HUES64 (cell line): ENCODE results near the gene URI1.

Experiments used
- H3K27ac ChIP-seq: 2 replicates; pipeline ENCODE4 v1.7.0; 2013; ENCODE audit warnings: low read depth, low read length, inconsistent platforms
- H3K27me3 ChIP-seq: 2 replicates; pipeline ENCODE4 v1.6.1; 2013; ENCODE audit warnings: mild to moderate bottlenecking, low read length; ENCODE audit not compliant: insufficient read depth
- H3K36me3 ChIP-seq: 2 replicates; pipeline ENCODE4 v1.6.1; 2013; ENCODE audit warnings: mild to moderate bottlenecking, low read length; ENCODE audit not compliant: insufficient read depth
- H3K4me1 ChIP-seq: 2 replicates; pipeline ENCODE4 v1.6.1; 2013; ENCODE audit warnings: mild to moderate bottlenecking, low read length, moderate library complexity; ENCODE audit not compliant: insufficient read depth
- H3K4me3 ChIP-seq: 2 replicates; pipeline ENCODE4 v1.5.1; 2013; ENCODE audit warnings: mild to moderate bottlenecking, low read length, moderate library complexity
- H3K9ac ChIP-seq: 2 replicates; pipeline ENCODE4 v1.6.1; 2013; ENCODE audit warnings: mild to moderate bottlenecking, low read depth, low read length
- H3K9me3 ChIP-seq: 2 replicates; pipeline ENCODE4 v1.6.1; 2013; ENCODE audit warnings: low read depth, low read length; ENCODE audit not compliant: insufficient read depth
- WGBS: fragments of 150-250, 120-280 bp; methylation state at CpG from one replicate; pipeline ENCODE4 v1.1.7; 2013; ENCODE audit warnings: missing lambda C conversion rate; 5-methylcytosine and 5-hydroxymethylcytosine counted together

Gene URI1

GRCh38 chr19:29923653-29924052 is 18.4 kb upstream of the URI1 start:
- H3K27ac ChIP-seq = no peak overlapping the region
- H3K4me3 ChIP-seq = no peak overlapping the region
- H3K9me3 ChIP-seq = no peaks in the 10 kb centered on the region
- no peaks in the 10 kb centered on the region for H3K27me3 ChIP-seq
- H3K9ac ChIP-seq = no peak overlapping the region
- H3K36me3 ChIP-seq = no peaks in the 10 kb centered on the region
- 0 out of 2 replicates have a peak, but pooled peaks cover 2% of the 10 kb centered on the region for H3K4me1 ChIP-seq
- 84% methylated on average over 4 of the region's 4 CpGs for WGBS

- Histone ChIP-seq H3K9ac (no peak overlapping the region), H3K4me3 (no peak overlapping the region), H3K9me3 (no peaks in the 10 kb centered on the region), H3K27ac (no peak overlapping the region), H3K4me1 (0 out of 2 replicates have a peak, but pooled peaks cover 2% of the 10 kb centered on the region), H3K36me3 (no peaks in the 10 kb centered on the region), H3K27me3 (no peaks in the 10 kb centered on the region)
- WGBS = 86% methylated on average over 1 of the region's 1 CpG
Measured at GRCh38 chr19:29926031-29926430, 16.0 kb upstream of the URI1 start.

GRCh38 chr19:29926801-29927200 is 15.2 kb upstream of the URI1 start:
- no peaks in the 10 kb centered on the region for H3K27me3 ChIP-seq
- no peaks in the 10 kb centered on the region for H3K9me3 ChIP-seq
- 82% methylated on average over 5 of the region's 5 CpGs for WGBS
- no peaks in the 10 kb centered on the region for H3K36me3 ChIP-seq
- H3K9ac ChIP-seq = no peak overlapping the region
- no peak overlapping the region for H3K4me3 ChIP-seq
- H3K4me1 ChIP-seq = 0 out of 2 replicates have a peak, but pooled peaks cover 2% of the 10 kb centered on the region
- no peak overlapping the region for H3K27ac ChIP-seq

- H3K9me3 ChIP-seq = no peaks in the 10 kb centered on the region
- H3K4me1 ChIP-seq = 0 out of 2 replicates have a peak, but pooled peaks cover 2% of the 10 kb centered on the region
- H3K36me3 ChIP-seq = no peaks in the 10 kb centered on the region
- WGBS = 62% methylated on average over 14 of the region's 14 CpGs
- no peak overlapping the region for H3K27ac ChIP-seq
- no peak overlapping the region for H3K9ac ChIP-seq
- H3K4me3 ChIP-seq = no peak overlapping the region
- H3K27me3 ChIP-seq = no peaks in the 10 kb centered on the region
Measured at GRCh38 chr19:29927944-29928625, 14.0 kb upstream of the URI1 start.

GRCh38 chr19:29928831-29929230 is 13.2 kb upstream of the URI1 start:
- H3K27ac ChIP-seq = no peak overlapping the region
- H3K9me3 ChIP-seq = no peaks in the 10 kb centered on the region
- no peaks in the 10 kb centered on the region for H3K27me3 ChIP-seq
- H3K9ac ChIP-seq = no peak overlapping the region
- H3K4me1 ChIP-seq = 0 out of 2 replicates have a peak, but pooled peaks cover 2% of the 10 kb centered on the region
- no peaks in the 10 kb centered on the region for H3K36me3 ChIP-seq
- no peak overlapping the region for H3K4me3 ChIP-seq
- WGBS = 93% methylated on average over 1 of the region's 1 CpG

GRCh38 chr19:29934257-29934656 is 7.8 kb upstream of the URI1 start:
- Histone ChIP-seq H3K9ac (no peak overlapping the region), H3K4me1 (no peaks in the 10 kb centered on the region), H3K36me3 (no peaks in the 10 kb centered on the region), H3K4me3 (no peak overlapping the region), H3K27ac (no peak overlapping the region), H3K27me3 (no peaks in the 10 kb centered on the region), H3K9me3 (peaks cover 8% of the 10 kb centered on the region; the same call in 1 of the 2 replicates)
- 94% methylated on average over 3 of the region's 3 CpGs for WGBS

- Histone ChIP-seq H3K27me3 (no peaks in the 10 kb centered on the region), H3K36me3 (no peaks in the 10 kb centered on the region), H3K9me3 (peaks cover 8% of the 10 kb centered on the region; the same call in 1 of the 2 replicates), H3K27ac (no peak overlapping the region), H3K4me1 (no peaks in the 10 kb centered on the region), H3K9ac (no peak overlapping the region), H3K4me3 (no peak overlapping the region)
- WGBS = 92% methylated on average over 1 of the region's 1 CpG
Measured at GRCh38 chr19:29934781-29935180, 7.3 kb upstream of the URI1 start.

- no peak overlapping the region for H3K27ac ChIP-seq
- H3K36me3 ChIP-seq = no peaks in the 10 kb centered on the region
- no peak overlapping the region for H3K4me3 ChIP-seq
- peaks cover 10% of the 10 kb centered on the region for H3K27me3 ChIP-seq
- peaks cover 8% of the 10 kb centered on the region; the same call in 1 of the 2 replicates for H3K9me3 ChIP-seq
- 99% methylated on average over 3 of the region's 3 CpGs for WGBS
- H3K9ac ChIP-seq = no peak overlapping the region
- H3K4me1 ChIP-seq = no peaks in the 10 kb centered on the region
Measured at GRCh38 chr19:29936409-29936808, 5.6 kb upstream of the URI1 start.

- WGBS = 88% methylated on average over 1 of the region's 1 CpG
- H3K36me3 ChIP-seq = no peaks in the 10 kb centered on the region
- no peaks in the 10 kb centered on the region for H3K4me1 ChIP-seq
- H3K9me3 ChIP-seq = peaks cover 4% of the 10 kb centered on the region; the same call in 1 of the 2 replicates
- H3K27me3 ChIP-seq = peaks cover 14% of the 10 kb centered on the region
- H3K27ac ChIP-seq = no peak overlapping the region
- H3K4me3 ChIP-seq = no peak overlapping the region
- no peak overlapping the region for H3K9ac ChIP-seq
Measured at GRCh38 chr19:29939628-29940027, 2.4 kb upstream of the URI1 start.

GRCh38 chr19:29940971-29941585 is 961 bp upstream of the URI1 start:
- Histone ChIP-seq H3K4me1 (0 out of 2 replicates have a peak, but pooled peaks cover 6% of the 10 kb centered on the region), H3K27ac (no peak overlapping the region), H3K9me3 (0 out of 2 replicates have a peak, but pooled peaks cover 4% of the 10 kb centered on the region), H3K9ac (no peak overlapping the region), H3K36me3 (no peaks in the 10 kb centered on the region), H3K4me3 (no peak overlapping the region), H3K27me3 (peaks cover 14% of the 10 kb centered on the region)
- WGBS = 94% methylated on average over 9 of the region's 9 CpGs

GRCh38 chr19:29942404-29943261 is 594 bp downstream of the URI1 start:
- Histone ChIP-seq H3K27ac (peak overlapping the region; percentile 67), H3K36me3 (no peaks in the 10 kb centered on the region), H3K9ac (peak overlapping the region; percentile 80), H3K4me1 (0 out of 2 replicates have a peak, but pooled peaks cover 8% of the 10 kb centered on the region), H3K9me3 (no peaks in the 10 kb centered on the region), H3K4me3 (peak overlapping the region; percentile 90), H3K27me3 (peaks cover 14% of the 10 kb centered on the region)
- 1% methylated on average over 77 of the region's 79 CpGs for WGBS
